ENCODE measurements around the gene RAB11FIP4.

RAB11FIP4 gene

DNA sequence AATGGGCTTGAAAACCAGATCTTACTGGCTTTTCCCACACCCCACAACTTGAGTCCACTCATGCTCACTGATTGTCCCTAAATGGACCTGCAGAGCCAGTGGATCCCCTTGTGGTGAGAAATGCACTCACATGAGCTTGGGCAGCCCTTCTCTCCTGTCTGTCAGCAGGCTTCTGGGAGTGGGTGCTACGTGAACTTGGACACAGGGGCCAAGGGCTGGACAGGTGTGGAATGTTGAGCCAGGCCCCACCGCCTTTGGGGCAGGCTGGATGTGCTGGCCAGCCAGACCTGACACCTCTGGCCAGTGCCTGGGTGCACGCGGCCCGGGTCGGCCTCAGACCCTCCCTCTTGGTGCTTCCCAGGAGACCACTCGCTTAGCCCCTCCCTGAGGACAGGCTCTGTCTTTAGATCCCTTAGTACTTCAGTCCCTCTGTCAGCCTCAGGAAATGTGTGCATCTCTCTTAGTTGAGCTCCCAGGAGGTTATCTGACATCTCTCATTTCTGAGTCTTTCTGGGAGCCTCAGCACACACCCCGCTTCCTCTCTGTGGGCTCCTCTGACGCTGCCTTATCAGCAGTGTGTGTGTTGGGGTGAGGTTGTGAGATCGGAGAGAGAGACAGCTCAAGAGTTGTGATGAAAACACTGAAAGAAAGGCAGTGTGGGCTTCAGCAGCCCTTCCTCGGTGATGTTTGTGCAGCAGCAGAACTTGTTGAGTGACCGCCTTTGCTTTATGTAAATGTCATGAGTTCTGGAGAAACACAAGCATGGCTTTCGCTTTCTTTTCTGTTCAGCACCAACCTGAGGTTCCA, 117.0 kb downstream of the RAB11FIP4 start:
- DNase-seq = peak; percentile 57

DNA sequence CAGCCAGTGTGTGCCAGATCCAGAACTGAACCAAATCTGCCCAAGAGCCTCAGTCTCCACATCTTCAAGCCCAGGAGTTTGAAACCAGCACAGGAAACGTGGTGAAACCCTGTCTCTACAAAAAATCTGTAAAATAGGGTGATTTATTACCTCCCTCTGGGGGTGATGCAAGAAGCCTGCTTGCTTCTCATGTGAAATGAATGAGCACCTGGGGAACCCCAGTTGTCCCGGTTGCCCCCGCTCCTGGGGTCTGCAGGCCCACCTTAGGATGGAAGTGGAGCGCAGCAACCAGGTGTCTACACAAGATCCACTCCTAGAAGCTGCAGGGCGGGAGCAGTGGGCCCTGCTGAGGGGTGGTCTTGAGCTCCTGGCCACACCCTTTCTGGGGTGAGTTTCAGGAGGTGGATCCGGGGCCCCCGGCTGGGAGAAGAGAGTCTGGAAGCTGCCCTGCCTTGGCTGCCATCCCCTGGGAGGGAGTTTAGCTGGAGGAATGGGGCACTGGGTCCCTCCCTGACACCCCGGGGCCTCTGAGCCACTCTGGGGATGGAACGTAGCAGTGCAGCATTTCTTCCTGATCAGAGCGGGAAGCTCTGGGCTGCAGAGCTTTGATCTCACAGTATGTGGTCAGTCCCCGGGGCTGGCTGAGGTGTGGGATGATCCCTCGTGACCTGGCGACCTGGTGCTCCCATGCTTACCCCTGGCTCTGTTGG, 117.8 kb downstream of the RAB11FIP4 start:
- DNase-seq = no peak

DNA sequence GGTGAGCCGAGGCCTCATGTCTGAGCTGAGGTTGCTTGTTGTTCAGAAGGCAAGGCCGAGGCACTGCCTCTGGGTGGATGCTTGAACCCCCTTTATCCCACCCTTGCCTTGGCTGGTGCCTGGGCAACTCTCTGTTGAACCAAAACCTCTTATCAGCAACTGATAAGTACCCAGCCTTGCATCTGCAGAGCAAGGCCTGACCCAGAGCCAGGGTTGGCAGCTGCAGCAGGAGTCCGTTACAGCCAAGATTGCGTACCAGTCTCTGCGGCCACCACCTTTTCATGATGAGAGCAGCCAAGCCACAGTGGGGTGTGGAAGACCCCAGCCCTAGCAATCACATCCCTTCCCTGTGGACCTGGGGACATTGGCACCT, 118.3 kb downstream of the RAB11FIP4 start:
- DNase-seq = no peak

DNA sequence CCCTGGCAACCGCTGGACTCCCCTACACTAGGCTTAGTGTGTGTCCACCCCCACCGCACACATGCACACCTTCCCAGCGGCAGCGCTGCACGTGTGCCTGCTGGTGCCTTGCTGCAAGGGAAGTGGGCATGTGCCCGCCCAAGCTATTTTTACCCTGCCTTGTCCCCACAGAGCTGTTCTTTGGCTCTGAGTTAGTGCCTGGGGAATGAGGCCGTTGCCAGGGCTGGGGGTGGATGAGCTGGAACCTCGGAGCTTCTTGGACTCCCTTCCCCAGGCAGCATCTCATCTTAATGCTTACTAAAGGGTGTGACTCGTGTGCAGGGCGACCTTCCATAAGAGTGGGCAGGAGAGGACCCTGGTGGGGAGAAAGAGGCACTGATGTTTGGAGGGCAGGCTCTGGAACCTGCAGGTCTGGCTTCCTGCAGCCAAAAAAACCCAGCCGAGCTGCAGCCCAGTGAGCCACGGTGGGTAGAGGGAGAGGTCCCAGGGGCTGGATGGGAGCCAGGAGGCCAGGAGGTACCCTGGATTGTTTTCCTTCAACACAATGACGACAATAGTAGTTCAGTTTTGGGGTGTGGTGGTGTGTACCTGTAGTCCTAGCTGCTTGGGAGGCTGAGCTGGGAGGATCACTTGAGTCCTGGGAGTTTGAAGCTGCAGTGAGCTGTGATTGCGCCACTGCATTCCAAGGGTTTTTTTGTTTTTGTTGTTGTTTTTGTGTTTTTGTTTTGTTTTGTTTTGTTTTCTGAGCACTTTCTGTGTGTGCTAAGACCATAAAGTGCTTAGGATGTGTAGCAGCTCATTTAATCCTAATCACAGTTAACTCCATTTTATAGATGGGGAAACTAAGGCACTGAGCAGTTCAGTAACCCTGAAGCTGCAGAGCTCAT, 119.1 kb downstream of the RAB11FIP4 start:
- no peak for DNase-seq

DNA sequence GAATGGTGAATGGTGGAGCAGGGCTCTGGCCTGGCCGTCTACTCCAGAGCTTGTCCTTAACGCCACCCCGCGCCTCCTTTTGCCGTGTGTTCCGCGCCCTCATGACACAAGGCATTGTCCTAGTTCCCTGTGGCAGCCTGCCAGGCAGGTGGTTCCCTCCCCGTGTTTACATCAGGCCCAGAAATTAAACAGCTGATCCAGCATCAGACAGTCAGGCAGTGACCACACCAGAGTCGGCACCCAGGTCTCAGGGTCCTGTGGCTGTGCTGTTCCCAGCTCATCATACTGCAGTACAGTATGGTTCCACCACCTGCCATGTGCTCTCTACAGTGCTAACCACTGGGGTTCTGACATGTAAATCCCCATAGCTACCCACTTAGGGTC, 119.7 kb downstream of the RAB11FIP4 start:
- no peak for DNase-seq

DNA sequence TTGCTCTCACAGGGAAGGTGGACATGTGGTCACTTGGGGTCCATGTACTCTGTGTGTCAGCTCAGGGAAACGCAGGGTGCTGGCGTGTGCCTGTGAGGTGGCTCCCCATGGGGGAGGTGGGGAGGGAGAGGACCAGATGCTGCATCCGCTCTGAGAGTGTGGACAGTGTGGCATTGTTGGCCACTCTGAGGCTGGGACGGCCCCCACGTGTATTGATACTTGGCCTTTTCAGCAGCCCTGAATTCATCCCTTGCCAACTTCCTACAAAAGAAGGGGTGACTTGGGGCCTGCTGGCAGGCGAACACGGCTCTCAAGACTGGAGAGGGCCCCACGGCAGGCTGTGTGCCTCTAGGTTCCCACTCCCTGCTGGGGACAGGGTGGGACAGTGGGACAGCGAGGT, 120.1 kb downstream of the RAB11FIP4 start:
- no peak for DNase-seq

DNA sequence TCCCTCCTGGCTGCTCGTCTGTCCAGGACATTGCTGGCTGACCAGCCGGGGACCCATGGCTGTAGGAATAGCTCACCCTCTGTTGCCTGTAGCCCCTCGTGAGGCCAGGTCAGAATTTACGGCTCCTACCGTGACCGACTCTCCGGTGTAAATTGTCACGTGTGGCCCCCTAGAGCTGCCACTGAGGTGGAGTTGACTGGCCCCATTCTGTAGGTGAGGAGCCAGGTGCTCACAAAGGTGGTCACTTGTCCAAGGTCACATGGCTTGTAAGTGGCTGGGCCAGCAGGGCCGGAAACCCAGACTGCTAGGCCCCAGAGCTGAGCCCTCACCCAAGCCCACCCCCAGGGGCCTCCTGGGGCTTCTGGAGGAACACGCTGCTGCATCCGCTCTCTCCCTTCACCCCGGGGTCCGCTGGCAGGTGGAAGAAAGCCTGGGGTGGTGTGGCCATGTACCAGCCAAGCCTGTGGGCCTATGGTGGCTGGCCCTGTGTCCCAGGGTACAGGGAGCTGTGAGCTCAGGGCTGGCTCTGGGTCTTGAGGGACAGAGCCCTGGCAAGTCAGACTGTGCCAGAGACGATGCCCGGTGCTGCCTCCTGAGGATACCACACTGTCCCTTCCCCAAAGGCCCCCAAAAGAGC, 120.7 kb downstream of the RAB11FIP4 start:
- no peak for DNase-seq

DNA sequence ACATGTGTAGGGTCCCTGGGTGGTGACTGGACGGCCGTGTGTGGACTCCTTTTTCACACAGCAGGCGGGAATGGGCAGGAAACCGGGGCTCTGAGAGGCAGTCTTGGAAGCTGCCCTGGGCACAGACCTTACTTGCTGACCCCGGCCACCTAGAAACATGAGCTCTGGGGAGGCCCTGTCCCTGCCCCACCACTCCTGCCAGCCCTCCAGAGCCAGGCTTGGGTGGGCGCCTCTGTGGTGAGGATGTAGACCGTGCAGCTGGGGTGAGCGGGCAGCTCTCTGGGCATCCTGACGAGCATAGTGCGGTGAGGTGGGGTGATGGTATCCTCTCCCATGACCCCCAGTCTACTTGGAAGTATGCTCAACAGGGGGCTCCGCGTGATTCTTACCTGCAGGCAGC, 121.3 kb downstream of the RAB11FIP4 start:
- no peak for DNase-seq

DNA sequence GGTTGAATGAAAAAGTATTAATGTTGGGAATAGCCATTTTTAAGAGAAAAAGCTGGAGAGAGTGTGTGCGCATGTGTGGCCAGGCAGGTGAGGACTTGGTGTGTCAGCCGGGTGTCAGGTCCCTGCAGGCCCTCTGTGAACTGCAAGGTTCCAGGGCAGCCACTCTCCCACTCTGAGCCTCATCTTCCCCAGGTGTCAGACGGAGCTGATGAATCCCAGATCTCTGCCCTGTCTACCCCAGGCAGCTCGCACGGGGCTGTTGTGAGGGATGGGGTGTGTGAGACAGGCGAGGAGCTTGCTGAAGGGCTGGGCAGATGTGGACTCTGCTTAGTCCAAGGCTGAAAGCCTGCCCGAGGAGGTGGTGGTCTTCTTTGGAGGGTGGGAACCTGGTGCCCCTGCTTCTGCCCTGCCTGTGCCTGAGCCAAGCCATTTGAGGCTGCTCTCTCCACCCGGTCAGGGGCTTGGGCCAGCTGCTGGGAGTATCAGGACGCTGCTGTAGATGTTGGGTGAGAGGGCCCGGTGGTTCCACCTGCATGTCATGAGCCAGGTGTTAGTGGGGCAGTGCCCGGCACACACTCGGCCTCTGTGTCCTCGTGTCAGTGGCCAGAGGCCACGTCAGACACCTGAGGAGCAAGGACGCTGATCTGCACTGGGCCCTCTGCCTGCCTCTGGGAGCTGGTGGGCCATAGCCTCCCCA, 122.4 kb downstream of the RAB11FIP4 start:
- DNase-seq = no peak

DNA sequence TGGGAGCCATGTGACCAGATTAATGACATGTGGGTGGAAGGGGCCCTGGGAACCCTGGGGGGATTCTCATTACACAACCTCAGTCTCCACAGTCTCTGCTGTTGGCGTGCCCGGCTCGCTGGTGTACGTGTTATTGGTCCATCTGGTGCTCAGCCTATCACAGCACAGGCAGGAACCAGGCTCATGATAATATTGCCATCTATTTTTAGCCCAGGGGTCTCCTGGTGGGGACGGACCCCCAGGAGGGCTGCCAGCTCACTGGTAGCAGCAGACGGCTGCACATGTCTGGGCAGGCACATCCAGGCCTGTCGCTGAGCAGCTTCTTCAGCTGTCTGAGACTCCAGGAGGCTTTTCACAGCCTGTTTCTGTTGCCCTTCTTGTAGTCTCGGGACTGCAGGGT, 123.8 kb downstream of the RAB11FIP4 start:
- no peak for DNase-seq

DNA sequence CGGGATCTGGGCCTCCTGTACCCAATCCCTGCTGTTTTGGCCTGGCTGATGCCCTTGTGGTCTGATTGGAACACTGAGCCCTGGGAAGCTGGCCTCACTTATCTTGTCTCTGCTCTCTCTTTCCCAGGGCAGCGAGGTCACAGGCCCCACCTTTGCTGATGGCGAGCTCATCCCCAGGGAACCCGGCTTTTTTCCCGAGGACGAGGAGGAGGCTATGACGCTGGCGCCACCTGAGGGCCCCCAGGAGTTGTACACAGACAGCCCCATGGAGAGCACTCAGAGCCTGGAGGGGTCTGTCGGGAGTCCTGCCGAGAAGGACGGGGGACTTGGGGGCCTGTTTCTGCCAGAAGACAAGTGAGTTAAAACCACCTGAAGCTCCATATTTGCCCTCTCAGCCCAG, 126.0 kb downstream of the RAB11FIP4 start:
- no peak for DNase-seq

DNA sequence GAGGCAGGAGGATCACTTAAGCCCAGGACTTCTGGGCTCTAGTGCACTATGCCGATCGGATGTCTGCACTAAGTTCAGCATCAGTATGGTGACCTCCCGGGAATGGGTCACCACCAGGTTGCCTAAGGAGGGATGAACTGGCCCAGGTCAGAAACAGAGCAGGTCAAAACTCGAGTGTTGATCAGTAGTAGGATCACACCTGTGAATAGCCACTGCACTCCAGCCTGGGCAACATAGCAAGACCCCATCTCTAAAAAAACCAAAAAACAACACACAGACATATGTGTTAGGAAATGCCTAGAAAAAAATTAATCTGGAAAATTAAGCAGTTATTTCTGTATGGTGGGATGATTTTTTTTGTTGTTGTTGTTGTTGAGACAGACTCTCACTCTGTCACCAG, 127.0 kb downstream of the RAB11FIP4 start:
- DNase-seq = no peak

DNA sequence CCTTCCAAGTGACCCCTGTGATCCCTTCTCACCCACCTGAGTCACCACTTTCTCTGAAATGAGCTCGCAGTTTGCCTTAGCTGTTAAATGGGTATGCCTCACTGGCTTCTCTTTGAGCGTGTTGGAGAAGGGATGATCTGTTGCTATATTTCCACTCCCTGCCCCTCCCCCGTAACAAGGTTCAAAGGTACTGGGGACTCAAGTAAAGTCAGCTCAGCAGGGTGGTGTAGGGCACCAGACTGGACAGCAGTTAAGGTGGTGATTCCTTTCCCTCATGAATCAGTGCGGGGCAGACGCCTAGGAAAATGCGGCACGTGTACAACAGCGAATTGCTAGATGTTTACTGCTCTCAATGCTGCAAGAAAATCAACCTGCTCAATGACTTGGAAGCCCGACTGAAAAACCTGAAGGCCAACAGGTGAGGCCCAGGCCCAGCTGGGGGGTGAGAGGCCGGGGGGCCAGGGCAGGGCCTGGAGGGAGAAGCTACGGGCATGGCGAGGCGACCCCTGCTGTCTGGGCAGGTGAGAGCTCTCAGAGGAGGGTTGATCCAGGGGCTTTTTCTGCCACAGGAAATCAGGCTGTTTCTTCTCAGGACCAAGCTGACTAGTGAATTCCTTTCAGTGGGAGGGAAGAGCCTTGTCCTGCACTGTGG, 130.3 kb downstream of the RAB11FIP4 start:
- no peak for DNase-seq

DNA sequence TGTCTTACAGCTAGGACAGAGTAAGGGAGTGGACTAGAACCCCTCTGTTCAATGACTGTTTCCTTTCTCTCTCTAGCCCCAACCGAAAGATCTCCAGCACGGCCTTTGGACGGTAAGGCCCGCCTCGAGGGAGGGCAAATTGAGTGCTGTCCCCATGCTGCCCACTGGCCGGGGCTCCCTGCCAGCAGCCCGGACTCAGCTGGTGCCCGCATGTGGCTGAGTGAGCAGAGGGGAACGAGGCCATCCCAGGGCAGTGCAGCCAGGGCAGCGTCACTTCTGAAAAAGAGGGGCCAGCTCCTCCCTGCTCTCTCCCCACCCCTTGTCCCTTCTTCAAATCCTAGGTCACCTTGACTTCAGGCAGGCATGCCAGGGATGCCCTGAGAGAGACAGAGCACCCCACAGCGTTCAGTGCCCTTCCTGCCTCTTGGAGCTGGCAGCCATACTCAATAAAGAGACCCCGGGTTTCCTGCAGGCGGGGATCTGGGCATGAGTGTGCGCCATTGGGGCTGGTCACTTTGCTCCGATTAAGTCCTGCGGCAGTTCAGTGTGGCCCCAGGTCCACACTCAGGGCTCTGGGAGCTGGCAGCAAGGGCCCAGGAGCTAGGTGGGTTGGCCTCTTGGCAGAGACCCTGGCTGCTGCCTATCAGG, 130.9 kb downstream of the RAB11FIP4 start:
- no peak for DNase-seq

DNA sequence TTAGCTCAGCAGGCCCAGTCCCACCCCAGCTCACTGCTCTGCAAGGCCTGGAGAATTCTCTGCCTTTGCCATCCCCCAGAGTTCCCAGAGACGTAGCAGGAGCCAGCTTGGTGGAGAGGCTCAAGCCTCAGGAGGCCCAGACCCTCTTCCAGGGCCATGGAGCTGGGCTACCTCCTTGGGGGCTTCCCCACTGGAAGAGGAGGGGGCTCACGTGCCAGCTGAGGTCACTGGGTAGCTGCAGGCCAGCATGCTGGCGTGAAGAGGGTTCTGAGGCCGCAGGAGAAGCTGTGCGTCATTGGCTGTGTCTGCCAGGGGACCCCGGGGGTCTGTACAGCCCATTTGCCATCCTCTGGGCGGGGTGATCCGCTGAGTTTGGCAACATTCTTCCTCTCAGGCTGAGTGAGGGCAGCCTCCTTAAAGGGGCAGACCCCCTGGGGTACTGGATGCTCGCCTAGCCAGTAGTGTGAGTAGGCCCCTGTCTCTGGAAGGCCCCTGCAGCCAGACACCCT, 131.6 kb downstream of the RAB11FIP4 start:
- no peak for DNase-seq

DNA sequence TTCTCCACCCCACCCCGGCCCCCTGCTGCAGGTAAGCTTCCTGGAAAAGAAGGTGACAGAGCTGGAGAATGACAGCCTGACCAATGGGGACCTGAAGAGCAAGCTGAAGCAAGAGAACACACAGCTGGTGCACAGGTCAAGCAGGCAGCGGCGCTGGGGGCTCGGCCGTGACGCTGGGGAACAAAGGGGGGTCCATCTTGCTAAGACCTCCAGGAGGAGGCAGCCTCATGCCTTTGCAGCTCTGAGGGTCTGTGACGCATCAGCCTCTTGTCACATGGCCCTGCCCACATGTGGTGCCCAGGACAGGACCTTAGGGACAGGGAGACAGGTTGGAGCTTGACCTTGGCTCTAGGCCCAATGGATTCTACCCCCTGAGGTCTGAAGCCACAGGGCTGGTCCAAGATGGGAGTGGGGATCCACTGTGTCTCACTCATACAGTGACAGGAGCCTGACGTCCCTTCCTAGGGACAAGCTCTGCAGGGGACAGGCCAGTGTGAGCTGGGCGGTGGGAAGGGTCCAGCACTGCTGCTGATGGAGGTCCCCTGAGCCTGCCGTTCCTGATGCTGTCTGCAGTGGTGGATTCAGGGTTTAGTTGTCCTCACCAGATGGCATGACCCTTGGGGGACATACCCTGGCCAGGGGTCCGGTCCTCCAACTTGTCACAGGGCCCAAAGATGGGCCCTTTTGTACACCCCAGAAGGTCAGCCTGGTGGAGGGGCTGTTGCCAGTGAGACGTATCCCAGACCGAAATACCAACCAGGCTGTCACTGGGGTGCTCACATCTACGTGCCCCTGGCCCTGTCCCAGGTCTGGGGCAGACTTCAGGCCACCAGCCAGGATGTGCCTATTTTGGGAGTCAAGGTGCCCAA, 132.6 kb downstream of the RAB11FIP4 start:
- DNase-seq = no peak

DNA sequence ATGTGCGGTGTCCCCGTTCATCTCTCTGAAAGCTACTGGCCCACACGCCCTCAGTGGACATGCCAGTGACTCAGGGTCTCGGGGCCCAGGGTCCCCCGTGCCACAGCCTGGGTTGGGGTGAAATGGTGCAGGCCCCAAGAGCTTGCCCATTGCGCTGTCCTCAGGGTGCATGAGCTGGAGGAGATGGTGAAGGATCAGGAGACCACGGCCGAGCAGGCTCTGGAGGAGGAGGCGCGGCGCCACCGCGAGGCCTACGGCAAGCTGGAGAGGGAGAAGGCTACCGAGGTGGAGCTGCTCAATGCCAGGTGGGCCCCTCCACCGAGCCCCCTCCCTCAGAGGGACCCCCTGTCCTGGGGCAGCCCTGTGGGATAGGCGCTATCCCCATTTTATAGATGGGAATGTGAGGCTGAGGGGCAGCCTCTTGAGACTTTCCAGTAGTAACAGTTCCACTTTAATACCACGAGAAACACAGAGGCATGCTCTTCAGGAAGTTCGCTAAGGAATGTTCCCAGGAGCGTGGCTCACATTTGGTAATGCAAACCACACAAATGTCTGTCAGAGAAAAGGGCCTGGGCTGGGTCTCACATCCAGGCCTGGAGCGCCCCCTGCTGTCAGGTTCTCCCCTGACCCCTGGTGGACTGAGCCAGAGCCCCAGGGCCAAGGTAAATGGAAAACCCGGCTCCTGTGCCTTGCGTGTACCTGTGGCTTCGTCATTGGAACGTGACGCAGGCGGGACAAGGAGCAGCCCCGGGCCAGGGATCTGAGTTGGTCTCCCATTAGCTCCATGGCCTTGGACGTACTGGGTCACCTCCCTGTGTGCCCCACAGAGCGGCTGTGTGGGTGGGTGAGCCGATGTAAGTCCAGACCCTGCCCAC, 133.7 kb downstream of the RAB11FIP4 start:
- DNase-seq = peak; percentile 92

DNA sequence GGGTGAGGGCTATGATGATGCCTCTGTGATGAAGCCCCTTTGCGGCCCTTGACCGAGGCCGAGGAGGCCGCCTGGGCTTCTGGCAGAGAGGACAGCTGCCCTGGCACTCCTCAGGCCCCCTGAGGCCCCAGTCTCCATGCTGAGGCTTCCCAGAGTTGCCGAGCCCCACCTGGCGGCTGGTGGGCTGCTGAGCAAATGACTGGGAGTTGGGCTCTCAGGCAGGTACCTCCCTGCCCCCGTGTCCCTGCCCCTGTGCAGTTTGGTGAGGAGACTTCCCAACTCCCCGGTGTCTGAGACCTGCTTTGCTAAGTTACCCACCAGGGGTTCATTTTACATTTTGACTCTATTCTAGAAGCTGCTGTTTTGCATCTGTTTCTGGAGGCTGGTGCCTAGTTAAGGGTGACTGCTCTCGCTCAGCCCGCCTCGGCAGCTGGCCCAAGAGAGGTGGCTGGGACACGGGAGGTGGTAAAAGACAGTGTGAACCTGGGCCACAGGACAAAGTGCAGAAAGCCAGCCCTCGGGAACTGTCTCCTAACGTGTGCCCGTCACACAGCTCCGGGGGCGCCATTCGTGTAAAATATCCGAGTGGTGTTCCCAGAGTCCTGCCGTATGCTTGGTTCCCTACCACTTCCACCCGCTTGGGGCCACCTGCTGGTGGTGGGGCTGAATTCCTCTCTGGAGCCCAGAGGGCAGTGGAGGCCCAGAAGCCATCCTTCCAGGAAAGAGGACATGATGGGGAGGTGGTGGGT, 134.5 kb downstream of the RAB11FIP4 start:
- DNase-seq = no peak
